SK-N-SH treated with all-trans-retinoic acid at 6 μM for 48 hours (cell line): ENCODE measurements around the gene FANCC.

Experiments
- ATAC-seq: fragments of 200-7000 bp; cut with Tn5 transposase; 3 replicates; pipeline ENCODE4 v1.9.1; 2020; ENCODE audit warnings: mild to moderate bottlenecking, moderate library complexity
- BACH2 ChIP-seq: fragments of 250-450 bp; sonication (Bioruptor Pico); IDR thresholded peaks from 2 replicates; pipeline ENCODE4 v1.9.0; 2021; ENCODE audit warnings: mild to moderate bottlenecking, borderline replicate concordance
- CREB5 ChIP-seq: fragments of 250-450 bp; sonication (Bioruptor Pico); IDR thresholded peaks from 2 replicates; pipeline ENCODE4 v1.5.1; 2020; ENCODE audit warnings: low read depth, mild to moderate bottlenecking, moderate library complexity
- CSDC2 ChIP-seq: fragments of 250-450 bp; sonication (Bioruptor Pico); IDR thresholded peaks from 2 replicates; pipeline ENCODE4 v1.5.0; 2020; ENCODE audit warnings: mild to moderate bottlenecking, moderate library complexity
- CSRNP3 ChIP-seq: fragments of 250-450 bp; sonication (Bioruptor Pico); IDR thresholded peaks from 2 replicates; pipeline ENCODE4 v1.5.1; 2021; ENCODE audit warnings: mild to moderate bottlenecking, moderate library complexity
- ESRRG ChIP-seq: fragments of 250-450 bp; sonication (Bioruptor Pico); IDR thresholded peaks from 2 replicates; pipeline ENCODE4 v1.6.1; 2021; ENCODE audit warnings: mild to moderate bottlenecking
- GLIS3 ChIP-seq: fragments of 250-450 bp; sonication (Bioruptor Pico); IDR thresholded peaks from 2 replicates; pipeline ENCODE4 v1.5.0; 2020; ENCODE audit warnings: mild to moderate bottlenecking, moderate library complexity
- OSR1 ChIP-seq: fragments of 250-450 bp; sonication (Bioruptor Pico); IDR thresholded peaks from 2 replicates; pipeline ENCODE4 v1.8.0; 2022; ENCODE audit warnings: moderate library complexity, mild to moderate bottlenecking, inconsistent platforms
- PATZ1 ChIP-seq: fragments of 250-450 bp; sonication (Bioruptor Pico); IDR thresholded peaks from 2 replicates; pipeline ENCODE4 v1.8.0; 2020; ENCODE audit warnings: mild to moderate bottlenecking, moderate library complexity, borderline replicate concordance
- POU6F1 ChIP-seq: fragments of 250-450 bp; sonication (Bioruptor Pico); IDR thresholded peaks from 2 replicates; pipeline ENCODE4 v1.8.0; 2021; ENCODE audit warnings: low read depth, mild to moderate bottlenecking, moderate library complexity, borderline replicate concordance
- PPARA ChIP-seq: fragments of 250-450 bp; sonication (Bioruptor Pico); IDR thresholded peaks from 2 replicates; pipeline ENCODE4 v1.5.0; 2020; ENCODE audit warnings: mild to moderate bottlenecking, borderline replicate concordance
- RARB ChIP-seq: fragments of 250-450 bp; sonication (Bioruptor Pico); IDR thresholded peaks from 2 replicates; pipeline ENCODE4 v1.8.0; 2021; ENCODE audit warnings: mild to moderate bottlenecking, moderate library complexity
- TOX ChIP-seq: fragments of 250-450 bp; sonication (Bioruptor Pico); IDR thresholded peaks from 2 replicates; pipeline ENCODE4 v1.8.0; 2021; ENCODE audit warnings: mild to moderate bottlenecking, moderate library complexity, borderline replicate concordance
- TSHZ2 ChIP-seq: fragments of 250-450 bp; sonication (Bioruptor Pico); IDR thresholded peaks from 2 replicates; pipeline ENCODE4 v1.5.0; 2020; ENCODE audit warnings: mild to moderate bottlenecking, moderate library complexity
- ZC3H10 ChIP-seq: fragments of 250-450 bp; sonication (Bioruptor Pico); IDR thresholded peaks from 2 replicates; pipeline ENCODE4 v1.5.1; 2021; ENCODE audit warnings: mild to moderate bottlenecking, moderate library complexity
- ZFP3 ChIP-seq: fragments of 250-450 bp; sonication (Bioruptor Pico); IDR thresholded peaks from 2 replicates; pipeline ENCODE4 v1.5.0; 2020; ENCODE audit warnings: mild to moderate bottlenecking, moderate library complexity
- ZFP30 ChIP-seq: fragments of 450-650 bp; formaldehyde crosslinking; IDR thresholded peaks from 2 replicates; pipeline ENCODE4 v1.5.0; 2022; ENCODE audit warnings: mild to moderate bottlenecking, moderate library complexity
- ZNF565 ChIP-seq: fragments of 450-650 bp; formaldehyde crosslinking; conservative IDR thresholded peaks from 2 replicates; pipeline ENCODE4 v1.5.0; 2020; ENCODE audit warnings: low read depth, mild to moderate bottlenecking, moderate library complexity
- ZNF70 ChIP-seq: fragments of 450-650 bp; formaldehyde crosslinking; IDR thresholded peaks from 2 replicates; pipeline ENCODE4 v1.5.0; 2020; ENCODE audit warnings: mild to moderate bottlenecking, moderate library complexity

The FANCC gene

GRCh38 chr9:95078939-95079338, 238.6 kb downstream of the FANCC start:
- peak; percentile 2; the same call in 1 of the 3 replicates for ATAC-seq
- TF ChIP-seq PATZ1 (CRISPR knock-in tag) (no peak), ZFP3 (CRISPR knock-in tag) (no peak)
- TF ChIP-seq, all 23 proteins: peak for 0

GRCh38 chr9:95078511-95078910, 239.0 kb downstream of the FANCC start:
- no peak for ATAC-seq
- TF ChIP-seq TSHZ2 (CRISPR knock-in tag): no peak
- TF ChIP-seq ESRRG: no peak
- no peak for TF ChIP-seq GLIS3 (CRISPR knock-in tag)
- TF ChIP-seq RARB (CRISPR knock-in tag): no peak
- no peak for TF ChIP-seq BACH2 (CRISPR knock-in tag)
- TF ChIP-seq ZFP30 (CRISPR knock-in tag): no peak
- TF ChIP-seq CREB5 (CRISPR knock-in tag): no peak
- TF ChIP-seq POU6F1 (CRISPR knock-in tag): no peak
- no peak for TF ChIP-seq CSDC2 (CRISPR knock-in tag)
- TF ChIP-seq PATZ1 (CRISPR knock-in tag): no peak
- TF ChIP-seq ZFP3 (CRISPR knock-in tag): no peak
- TF ChIP-seq PPARA (CRISPR knock-in tag): no peak
- no peak for TF ChIP-seq CSRNP3 (CRISPR knock-in tag)
- no peak for TF ChIP-seq ZC3H10 (CRISPR knock-in tag)
- TF ChIP-seq ZNF70 (CRISPR knock-in tag): no peak
- no peak for TF ChIP-seq TOX
- no peak for TF ChIP-seq ZNF565 (CRISPR knock-in tag)
- no peak for TF ChIP-seq OSR1

- ATAC-seq: no peak
- TF ChIP-seq ZC3H10 (CRISPR knock-in tag) (no peak), CREB5 (CRISPR knock-in tag) (no peak), CSRNP3 (CRISPR knock-in tag) (no peak), PPARA (CRISPR knock-in tag) (no peak)
- TF ChIP-seq, all 23 proteins: peak for 0
Measured at GRCh38 chr9:95077766-95078370, 239.6 kb downstream of the FANCC start.
